Neural progenitor cell (in vitro differentiated cells): ENCODE data around the gene ZNF593OS.

Source experiments
- EZH2 ChIP-seq: fragments of 200-600 bp; sonication (generic); IDR thresholded peaks from 2 replicates; pipeline ENCODE4 v1.6.1; 2017; ENCODE audit warnings: antibody characterized with exemption, mild to moderate bottlenecking, moderate library complexity
- EZH2phosphoT487 ChIP-seq: fragments of 200-600 bp; sonication (generic); IDR thresholded peaks from 2 replicates; pipeline ENCODE4 v1.6.1; 2017; ENCODE audit warnings: antibody characterized with exemption
- TF ChIP-seq, protein P1 (sequence below): fragments of 200-600 bp; sonication (generic); IDR thresholded peaks from 2 replicates; pipeline ENCODE4 v1.5.1; 2017; ENCODE audit warnings: antibody characterized with exemption, mild to moderate bottlenecking

DNA sequence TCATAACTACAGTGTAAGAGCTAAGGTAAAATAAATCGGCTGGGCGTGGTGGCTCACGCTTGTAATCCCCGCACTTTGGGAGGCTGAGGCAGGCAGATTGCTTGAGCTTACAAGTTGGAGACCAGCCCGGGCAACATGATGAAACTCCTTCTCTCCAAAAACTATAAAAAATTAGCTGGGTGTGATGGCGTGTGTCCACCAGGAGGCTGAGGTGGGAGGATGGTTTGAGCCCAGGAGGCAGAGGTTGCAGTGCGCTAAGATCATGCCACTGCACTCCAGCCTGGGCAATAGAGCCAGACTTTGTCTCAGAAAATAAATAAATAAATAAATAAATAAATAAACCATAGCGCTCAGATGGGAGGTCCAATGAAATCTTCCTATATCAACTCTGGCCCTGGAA lies 29.5 kb downstream of the ZNF593OS start:
- TF ChIP-seq EZH2, result no peak
- TF ChIP-seq, protein P1, sequence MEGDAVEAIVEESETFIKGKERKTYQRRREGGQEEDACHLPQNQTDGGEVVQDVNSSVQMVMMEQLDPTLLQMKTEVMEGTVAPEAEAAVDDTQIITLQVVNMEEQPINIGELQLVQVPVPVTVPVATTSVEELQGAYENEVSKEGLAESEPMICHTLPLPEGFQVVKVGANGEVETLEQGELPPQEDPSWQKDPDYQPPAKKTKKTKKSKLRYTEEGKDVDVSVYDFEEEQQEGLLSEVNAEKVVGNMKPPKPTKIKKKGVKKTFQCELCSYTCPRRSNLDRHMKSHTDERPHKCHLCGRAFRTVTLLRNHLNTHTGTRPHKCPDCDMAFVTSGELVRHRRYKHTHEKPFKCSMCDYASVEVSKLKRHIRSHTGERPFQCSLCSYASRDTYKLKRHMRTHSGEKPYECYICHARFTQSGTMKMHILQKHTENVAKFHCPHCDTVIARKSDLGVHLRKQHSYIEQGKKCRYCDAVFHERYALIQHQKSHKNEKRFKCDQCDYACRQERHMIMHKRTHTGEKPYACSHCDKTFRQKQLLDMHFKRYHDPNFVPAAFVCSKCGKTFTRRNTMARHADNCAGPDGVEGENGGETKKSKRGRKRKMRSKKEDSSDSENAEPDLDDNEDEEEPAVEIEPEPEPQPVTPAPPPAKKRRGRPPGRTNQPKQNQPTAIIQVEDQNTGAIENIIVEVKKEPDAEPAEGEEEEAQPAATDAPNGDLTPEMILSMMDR, result no peak
- TF ChIP-seq EZH2phosphoT487, result no peak
